GM19025 (cell line): Measurements from ENCODE around the gene EFNA2.

ENCODE experiments used
- ATAC-seq: cut with Tn5 transposase; IDR thresholded peaks from one replicate; pipeline ENCODE4 v1.9.1; 2021; ENCODE audit warnings: mild to moderate bottlenecking, low read depth, moderate library complexity; ENCODE audit not compliant: unreplicated experiment

The EFNA2 gene

GRCh38 chr19:1350867-1351266 is 65.2 kb downstream of the EFNA2 start:
- ATAC-seq = no peak
